LNCAP (cell line): Measurements from ENCODE around the gene CD81.

ENCODE experiments used
- CTCF ChIP-seq: fragments of 450-650 bp; IDR thresholded peaks from 2 replicates; pipeline ENCODE4 v1.5.1; 2017; ENCODE audit warnings: mild to moderate bottlenecking

CD81 gene

GRCh38 chr11:2368178-2368850, 8.8 kb upstream of the CD81 start:
- no peak for TF ChIP-seq CTCF

- TF ChIP-seq CTCF = no peak
Observed at GRCh38 chr11:2368851-2369180, 8.3 kb upstream of the CD81 start.

- no peak for TF ChIP-seq CTCF
Observed at GRCh38 chr11:2369320-2369719, 7.8 kb upstream of the CD81 start.

- TF ChIP-seq CTCF = no peak
Observed at GRCh38 chr11:2369896-2370295, 7.2 kb upstream of the CD81 start.

GRCh38 chr11:2374456-2375201, 2.5 kb upstream of the CD81 start:
- TF ChIP-seq CTCF = no peak

GRCh38 chr11:2375341-2375853, 1.7 kb upstream of the CD81 start:
- peak; percentile 29; the same call in 1 of the 2 replicates for TF ChIP-seq CTCF

- TF ChIP-seq CTCF = no peak
Observed at GRCh38 chr11:2375964-2376551, 1.1 kb upstream of the CD81 start.
